ENCODE measurements around the gene DDX60. TPM values are rescaled to one million over a fixed set of nuclear protein-coding genes. Genes with fewer than 3 reads are reported as not detected.
A peak's percentile ranks its signal among the peaks of the same experiment; 100 is the strongest.
"Not testable (repeated sequence)": the region's sequence is repeated elsewhere in the genome, so short reads cannot be mapped to it uniquely, and the experiment has no call there.

Gene DDX60
- polyA plus RNA-seq, 4 donors: 5.7 to 19.6 (median 13.0) TPM

GRCh38 chr4:168336837-168337549 lies 18.4 kb upstream of the DDX60 start:
- FAIRE-seq (peak; percentile 64), DNase-seq (no peak)
- no peaks in the 10 kb centered on the region for H3K9me3 ChIP-seq (ENCODE audit: control insufficient read depth in 2 of 2, insufficient read depth in 1 of 2, low read depth in 1 of 2, low read length in 1 of 2)
- 67 to 81% (median 74%) methylated on average over 3 of the region's 3 CpGs for WGBS, 3 donors
- H3K27ac ChIP-seq (ENCODE audit: low read depth in 1 of 3, low read length in 2 of 3): no peak overlapping the region
- H3K4me3 ChIP-seq (ENCODE audit: low read depth in 1 of 3, low read length in 3 of 3): no peak overlapping the region
- H3K27me3 ChIP-seq (ENCODE audit: control insufficient read depth in 3 of 3, insufficient read depth in 3 of 3, low read length in 3 of 3): no peaks in the 10 kb centered on the region
- no peaks in the 10 kb centered on the region for H3K36me3 ChIP-seq (ENCODE audit: control insufficient read depth in 3 of 3, insufficient read depth in 2 of 3, low read depth in 1 of 3, low read length in 3 of 3)
- H3K4me1 ChIP-seq (ENCODE audit: control insufficient read depth in 3 of 3, insufficient read depth in 2 of 3, low read depth in 1 of 3, low read length in 2 of 3): no peaks in the 10 kb centered on the region

DNA sequence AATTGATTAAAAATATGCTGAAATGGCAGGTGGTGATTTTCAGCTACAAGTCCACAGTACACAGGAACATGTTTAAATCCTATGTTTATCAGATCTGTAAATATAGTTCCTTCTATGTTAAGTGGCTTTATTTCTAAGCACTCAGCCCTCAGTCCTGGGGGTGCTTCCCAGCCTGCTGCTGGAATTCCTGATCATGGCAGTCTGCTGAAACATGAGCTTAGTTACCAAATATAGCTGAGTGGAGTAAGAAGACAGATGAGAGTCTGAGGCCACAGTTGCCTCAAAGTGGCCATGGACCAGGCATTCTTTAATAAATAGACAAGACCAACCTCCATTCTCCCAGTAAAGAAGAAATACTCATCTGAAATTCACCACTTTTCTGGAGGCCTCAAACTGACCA lies 17.1 kb upstream of the DDX60 start:
- no peak overlapping the region for H3K4me3 ChIP-seq (ENCODE audit: low read depth in 1 of 3, low read length in 3 of 3)
- no peaks in the 10 kb centered on the region for H3K9me3 ChIP-seq (ENCODE audit: control insufficient read depth in 2 of 2, insufficient read depth in 1 of 2, low read depth in 1 of 2, low read length in 1 of 2)
- no peak overlapping the region for H3K27ac ChIP-seq (ENCODE audit: low read depth in 1 of 3, low read length in 2 of 3)
- no peak for FAIRE-seq
- H3K36me3 ChIP-seq (ENCODE audit: control insufficient read depth in 3 of 3, insufficient read depth in 2 of 3, low read depth in 1 of 3, low read length in 3 of 3): no peaks in the 10 kb centered on the region
- no peaks in the 10 kb centered on the region for H3K27me3 ChIP-seq (ENCODE audit: control insufficient read depth in 3 of 3, insufficient read depth in 3 of 3, low read length in 3 of 3)
- no peaks in the 10 kb centered on the region for H3K4me1 ChIP-seq (ENCODE audit: control insufficient read depth in 3 of 3, insufficient read depth in 2 of 3, low read depth in 1 of 3, low read length in 2 of 3)
- no peak for DNase-seq

DNA sequence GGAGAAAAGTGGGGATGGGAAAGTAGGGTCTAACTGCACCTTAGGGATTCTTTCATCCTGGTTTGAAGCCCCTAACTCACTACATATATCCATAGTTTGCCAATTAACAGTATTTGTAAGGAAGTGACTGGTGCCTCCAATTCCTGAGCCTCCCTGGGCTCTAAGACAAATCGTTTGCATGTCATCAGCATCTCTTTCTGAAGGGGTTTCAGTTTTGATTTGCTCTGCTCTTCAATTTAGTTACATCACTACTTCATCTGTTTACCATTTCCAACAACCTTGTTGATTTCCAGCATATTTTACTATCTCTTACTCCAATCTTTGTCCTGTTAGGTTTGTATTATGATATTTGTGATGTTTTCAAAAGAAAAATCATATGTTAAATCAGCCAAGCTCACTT lies 15.5 kb upstream of the DDX60 start:
- Histone ChIP-seq H3K4me1 (ENCODE audit: control insufficient read depth in 3 of 3, insufficient read depth in 2 of 3, low read depth in 1 of 3, low read length in 2 of 3) (no peaks in the 10 kb centered on the region), H3K27ac (ENCODE audit: low read depth in 1 of 3, low read length in 2 of 3) (no peak overlapping the region), H3K36me3 (ENCODE audit: control insufficient read depth in 3 of 3, insufficient read depth in 2 of 3, low read depth in 1 of 3, low read length in 3 of 3) (no peaks in the 10 kb centered on the region), H3K9me3 (ENCODE audit: control insufficient read depth in 2 of 2, insufficient read depth in 1 of 2, low read depth in 1 of 2, low read length in 1 of 2) (no peaks in the 10 kb centered on the region), H3K27me3 (ENCODE audit: control insufficient read depth in 3 of 3, insufficient read depth in 3 of 3, low read length in 3 of 3) (no peaks in the 10 kb centered on the region), H3K4me3 (ENCODE audit: low read depth in 1 of 3, low read length in 3 of 3) (no peak overlapping the region)
- FAIRE-seq (no peak), DNase-seq (no peak)
- 48 to 52% (median 49%) methylated on average over 1 of the region's 1 CpG for WGBS, 3 donors

DNA sequence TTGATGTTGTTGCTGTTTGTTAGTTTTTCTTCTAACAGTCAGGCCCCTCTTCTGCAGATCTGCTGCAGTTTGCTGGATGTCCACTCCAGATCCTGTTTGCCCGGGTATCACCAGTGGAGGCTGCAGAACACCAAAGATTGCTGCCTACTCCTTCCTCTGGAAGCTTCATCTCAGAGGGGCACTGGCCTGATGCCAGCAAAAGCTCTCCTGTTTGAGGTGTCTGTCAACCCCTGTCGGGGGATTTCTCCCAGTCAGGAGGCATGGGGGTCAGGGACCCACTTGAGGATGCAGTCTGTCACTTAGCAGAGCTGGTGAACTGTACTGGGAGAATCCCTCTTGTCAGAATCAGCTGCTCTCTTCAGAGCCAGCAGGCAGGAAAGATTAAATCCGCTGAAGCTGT lies 12.0 kb upstream of the DDX60 start:
- 68 to 80% (median 76%) methylated on average over 3 of the region's 3 CpGs for WGBS, 3 donors

GRCh38 chr4:168325591-168325990 lies 7.0 kb upstream of the DDX60 start:
- Histone ChIP-seq H3K36me3 (ENCODE audit: control insufficient read depth in 3 of 3, insufficient read depth in 2 of 3, low read depth in 1 of 3, low read length in 3 of 3) (no peaks in the 10 kb centered on the region), H3K9me3 (ENCODE audit: control insufficient read depth in 2 of 2, insufficient read depth in 1 of 2, low read depth in 1 of 2, low read length in 1 of 2) (no peaks in the 10 kb centered on the region), H3K4me3 (ENCODE audit: low read depth in 1 of 3, low read length in 3 of 3) (no peak overlapping the region), H3K27me3 (ENCODE audit: control insufficient read depth in 3 of 3, insufficient read depth in 3 of 3, low read length in 3 of 3) (no peaks in the 10 kb centered on the region), H3K27ac (ENCODE audit: low read depth in 1 of 3, low read length in 2 of 3) (no peak overlapping the region), H3K4me1 (ENCODE audit: control insufficient read depth in 3 of 3, insufficient read depth in 2 of 3, low read depth in 1 of 3, low read length in 2 of 3) (no peaks in the 10 kb centered on the region)
- DNase-seq (no peak), FAIRE-seq (no peak)
- WGBS, 3 donors: 69 to 85% (median 83%) methylated on average over 4 of the region's 4 CpGs

More for the DNA sequence above, 12.0 kb upstream of the DDX60 start:
- not testable (repeated sequence) for DNase-seq; H3K9me3 ChIP-seq (ENCODE audit: control insufficient read depth in 2 of 2, insufficient read depth in 1 of 2, low read depth in 1 of 2, low read length in 1 of 2); H3K4me3 ChIP-seq (ENCODE audit: low read depth in 1 of 3, low read length in 3 of 3); FAIRE-seq; H3K4me1 ChIP-seq (ENCODE audit: control insufficient read depth in 3 of 3, insufficient read depth in 2 of 3, low read depth in 1 of 3, low read length in 2 of 3); H3K27me3 ChIP-seq (ENCODE audit: control insufficient read depth in 3 of 3, insufficient read depth in 3 of 3, low read length in 3 of 3); H3K27ac ChIP-seq (ENCODE audit: low read depth in 1 of 3, low read length in 2 of 3); H3K36me3 ChIP-seq (ENCODE audit: control insufficient read depth in 3 of 3, insufficient read depth in 2 of 3, low read depth in 1 of 3, low read length in 3 of 3)

DNA sequence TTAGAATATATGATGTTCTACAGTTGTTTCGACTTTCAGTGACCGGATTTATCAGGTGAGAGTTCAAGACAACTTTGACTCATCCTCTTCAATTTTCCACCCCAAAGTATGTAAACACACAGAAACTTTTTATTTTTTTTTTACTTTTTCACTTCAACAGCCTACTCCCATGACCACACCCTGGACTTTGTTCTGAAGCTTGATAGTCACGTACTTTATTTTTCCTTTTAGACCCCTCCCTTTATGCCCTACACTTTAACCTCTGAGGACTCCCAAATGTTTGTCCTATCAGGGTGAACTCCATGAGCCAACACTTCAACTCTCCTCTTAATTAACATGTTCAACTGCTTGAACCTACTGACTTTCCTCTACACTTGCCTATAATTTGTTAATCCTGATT lies 2.5 kb upstream of the DDX60 start:
- Histone ChIP-seq H3K36me3 (ENCODE audit: control insufficient read depth in 3 of 3, insufficient read depth in 2 of 3, low read depth in 1 of 3, low read length in 3 of 3) (no peaks in the 10 kb centered on the region), H3K4me1 (ENCODE audit: control insufficient read depth in 3 of 3, insufficient read depth in 2 of 3, low read depth in 1 of 3, low read length in 2 of 3) (peaks cover 3 to 11% (median 7%) of the 10 kb centered on the region in 3 donors), H3K27me3 (ENCODE audit: control insufficient read depth in 3 of 3, insufficient read depth in 3 of 3, low read length in 3 of 3) (no peaks in the 10 kb centered on the region), H3K27ac (ENCODE audit: low read depth in 1 of 3, low read length in 2 of 3) (no peak overlapping the region), H3K4me3 (ENCODE audit: low read depth in 1 of 3, low read length in 3 of 3) (no peak overlapping the region), H3K9me3 (ENCODE audit: control insufficient read depth in 2 of 2, insufficient read depth in 1 of 2, low read depth in 1 of 2, low read length in 1 of 2) (no peaks in the 10 kb centered on the region)
- DNase-seq (peak; percentile 53 to 88), FAIRE-seq (peak; percentile 5)
- WGBS, 3 donors: 55 to 72% (median 63%) methylated on average over 3 of the region's 3 CpGs

- no peak for FAIRE-seq
- DNase-seq: peak; percentile 31 to 72
- Histone ChIP-seq H3K36me3 (ENCODE audit: control insufficient read depth in 3 of 3, insufficient read depth in 2 of 3, low read depth in 1 of 3, low read length in 3 of 3) (peaks cover 0 to 1% (median 0%) of the 10 kb centered on the region in 3 donors), H3K9me3 (ENCODE audit: control insufficient read depth in 2 of 2, insufficient read depth in 1 of 2, low read depth in 1 of 2, low read length in 1 of 2) (no peaks in the 10 kb centered on the region), H3K27me3 (ENCODE audit: control insufficient read depth in 3 of 3, insufficient read depth in 3 of 3, low read length in 3 of 3) (no peaks in the 10 kb centered on the region), H3K4me3 (ENCODE audit: low read depth in 1 of 3, low read length in 3 of 3) (no peak overlapping the region), H3K4me1 (ENCODE audit: control insufficient read depth in 3 of 3, insufficient read depth in 2 of 3, low read depth in 1 of 3, low read length in 2 of 3) (peaks cover 3 to 11% (median 7%) of the 10 kb centered on the region in 3 donors), H3K27ac (ENCODE audit: low read depth in 1 of 3, low read length in 2 of 3) (peak overlapping the region; percentile 3 to 97 (median 64))
- 25 to 45% (median 36%) methylated on average over 3 of the region's 3 CpGs for WGBS, 3 donors
Measured at GRCh38 chr4:168319486-168320019, 1.0 kb upstream of the DDX60 start.

DNA sequence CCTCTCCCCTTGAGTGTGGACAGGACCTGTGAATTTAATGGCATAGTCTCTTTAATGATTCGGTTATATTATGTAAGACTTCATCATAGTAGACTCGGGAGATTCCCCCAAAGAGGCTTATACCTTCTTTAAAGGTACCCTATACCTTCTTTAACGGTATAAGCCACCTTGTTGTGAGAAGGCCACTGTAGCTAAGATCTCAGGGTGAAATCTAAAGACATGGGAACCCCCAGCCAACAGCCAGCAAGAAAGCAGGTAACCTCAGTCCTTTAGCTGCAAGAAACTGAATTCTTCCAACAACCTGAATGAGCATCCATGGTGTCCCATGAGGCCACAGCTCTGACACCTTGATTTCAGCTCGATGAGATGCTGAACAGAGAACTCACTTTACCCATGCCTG lies 931 bp downstream of the DDX60 start:
- DNase-seq (peak in 1 of 2 donors; percentile 7), FAIRE-seq (no peak)
- peak overlapping the region; percentile 97 to 100 (median 100) for H3K27ac ChIP-seq (ENCODE audit: low read depth in 1 of 3, low read length in 2 of 3)
- H3K9me3 ChIP-seq (ENCODE audit: control insufficient read depth in 2 of 2, insufficient read depth in 1 of 2, low read depth in 1 of 2, low read length in 1 of 2): no peaks in the 10 kb centered on the region
- peaks cover 5 to 11% (median 7%) of the 10 kb centered on the region in 3 donors for H3K4me1 ChIP-seq (ENCODE audit: control insufficient read depth in 3 of 3, insufficient read depth in 2 of 3, low read depth in 1 of 3, low read length in 2 of 3)
- peak overlapping the region; percentile 80 to 95 (median 91) for H3K4me3 ChIP-seq (ENCODE audit: low read depth in 1 of 3, low read length in 3 of 3)
- peaks cover 0 to 3% (median 0%) of the 10 kb centered on the region in 3 donors for H3K36me3 ChIP-seq (ENCODE audit: control insufficient read depth in 3 of 3, insufficient read depth in 2 of 3, low read depth in 1 of 3, low read length in 3 of 3)
- 44 to 52% (median 44%) methylated on average over 4 of the region's 4 CpGs for WGBS, 3 donors
- H3K27me3 ChIP-seq (ENCODE audit: control insufficient read depth in 3 of 3, insufficient read depth in 3 of 3, low read length in 3 of 3): no peaks in the 10 kb centered on the region

Measured in small intestine (tissue), 7 donors.